H1 (cell line): ENCODE results near the gene FBXW5. TPM values are rescaled to one million over a fixed set of nuclear protein-coding genes. Genes with fewer than 3 reads are reported as not detected.

ENCODE experiments used
- CTCF ChIA-PET: fragments of 300-600 bp; sonication (Branson Sonifier 250); formaldehyde crosslinking; loops from one replicate; lab custom pipeline; 2021; ENCODE audit not compliant: partially characterized antibody; lab: Charles Lee
- POLR2A ChIA-PET: fragments of 300-600 bp; sonication (Branson Sonifier 250); formaldehyde crosslinking; loops from one replicate; lab custom pipeline; 2021; ENCODE audit warnings: inconsistent platforms; ENCODE audit not compliant: partially characterized antibody; lab: Charles Lee
- DNase-seq, 2 experiments: peaks; one replicate each; pipeline versions ENCODE4 v3.0.0 to v3.0.0-alpha.2; 2010 to 2022; ENCODE audit warnings: low spot score in 2 of 2, low read depth in 1 of 2, mixed read lengths in 1 of 2
- FAIRE-seq: peaks from 2 replicates; lab custom pipeline; 2011; peaks lifted over from hg19 to GRCh38; lab: Jason Lieb, UNC
- H2AFZ ChIP-seq: 2 replicates; pipeline ENCODE4 v1.8.1; 2012; ENCODE audit warnings: low read length, inconsistent platforms
- H2AK5ac ChIP-seq: 2 replicates; pipeline ENCODE4 v1.6.1; 2013; ENCODE audit warnings: low read depth, low read length
- H2BK120ac ChIP-seq: replicated peaks from 2 replicates; pipeline ENCODE3; 2013; ENCODE audit warnings: low read depth, low read length, inconsistent platforms
- H2BK12ac ChIP-seq: 2 replicates; pipeline ENCODE4 v1.6.1; 2013; ENCODE audit warnings: low read depth, low read length
- H2BK15ac ChIP-seq: 2 replicates; pipeline ENCODE4 v1.6.1; 2013; ENCODE audit warnings: low read length
- H2BK20ac ChIP-seq: 2 replicates; pipeline ENCODE4 v1.6.1; 2013; ENCODE audit warnings: low read length
- H2BK5ac ChIP-seq: 2 replicates; pipeline ENCODE4 v1.6.1; 2013; ENCODE audit warnings: low read depth, low read length
- H3K14ac ChIP-seq: 2 replicates; pipeline ENCODE4 v1.6.1; 2013; ENCODE audit warnings: inconsistent platforms; ENCODE audit not compliant: insufficient read length
- H3K18ac ChIP-seq: 2 replicates; pipeline ENCODE4 v1.6.1; 2013; ENCODE audit warnings: low read length; ENCODE audit errors: extremely low read depth
- H3K23ac ChIP-seq: 2 replicates; pipeline ENCODE4 v1.6.1; 2013; ENCODE audit warnings: inconsistent platforms; ENCODE audit not compliant: insufficient read length
- H3K23me2 ChIP-seq: 2 replicates; pipeline ENCODE4 v1.6.1; 2013; ENCODE audit warnings: low read depth, low read length
- H3K27ac ChIP-seq: 2 replicates; pipeline ENCODE4 v1.6.1; 2011; ENCODE audit warnings: low read depth, low read length, inconsistent platforms
- H3K27me3 ChIP-seq, 4 experiments: replicated peaks in 1 of 4; 1 replicate in 1 of 4; 2 replicates in 3 of 4; pipeline versions ENCODE4 v1.6.1 to v1.8.1; 2011 to 2013; ENCODE audit warnings: low read length in 3 of 4, mild to moderate bottlenecking in 3 of 4, inconsistent platforms in 2 of 4, mixed read lengths in 2 of 4, moderate library complexity in 1 of 4; ENCODE audit not compliant: control insufficient read depth in 3 of 4, insufficient read depth in 3 of 4; ENCODE audit errors: extremely low read depth in 1 of 4
- H3K36me3 ChIP-seq, 4 experiments: 2 replicates each; pipeline versions ENCODE4 v1.6.1 to v1.8.1; 2011 to 2013; ENCODE audit warnings: mild to moderate bottlenecking in 4 of 4, low read length in 3 of 4, moderate library complexity in 2 of 4, control low read depth in 1 of 4, inconsistent platforms in 1 of 4; ENCODE audit not compliant: insufficient read depth in 4 of 4, control insufficient read depth in 2 of 4
- H3K4ac ChIP-seq: replicated peaks from 2 replicates; pipeline ENCODE3; 2013; ENCODE audit warnings: low read length, low read depth, mixed read lengths, inconsistent platforms; ENCODE audit not compliant: insufficient read length
- H3K4me1 ChIP-seq, 4 experiments: replicated peaks in 1 of 4; 1 replicate in 1 of 4; 2 replicates in 3 of 4; pipeline versions ENCODE4 v1.6.1 to v1.8.1; 2011 to 2013; ENCODE audit warnings: low read length in 3 of 4, inconsistent platforms in 2 of 4, mixed read lengths in 1 of 4; ENCODE audit not compliant: insufficient read depth in 4 of 4, control insufficient read depth in 3 of 4
- H3K4me2 ChIP-seq, 2 experiments: 2 replicates each; pipeline versions ENCODE4 v1.6.1 to v1.8.1; 2011 to 2013; ENCODE audit warnings: low read depth in 2 of 2, low read length in 2 of 2, control low read depth in 1 of 2, inconsistent platforms in 1 of 2, mild to moderate bottlenecking in 1 of 2; ENCODE audit not compliant: insufficient read depth in 1 of 2
- H3K4me3 ChIP-seq, 4 experiments: fragments of 200-600, 300-600 bp in 1 of 4; sonication (generic), shearing (Covaris generic), sonication (Bioruptor Twin) in 1 of 4; 2 replicates each; pipeline versions ENCODE4 v1.5.1 to v1.8.1; 2011 to 2016; ENCODE audit warnings: low read length in 4 of 4, low read depth in 3 of 4, control low read depth in 2 of 4, inconsistent platforms in 2 of 4, mild to moderate bottlenecking in 2 of 4, mixed read lengths in 1 of 4, moderate library complexity in 1 of 4; ENCODE audit not compliant: insufficient read depth in 2 of 4; ENCODE audit errors: extremely low read depth in 1 of 4
- H3K56ac ChIP-seq: replicated peaks from 2 replicates; pipeline ENCODE3; 2013; ENCODE audit warnings: low read depth, mild to moderate bottlenecking, mixed read lengths, low read length, inconsistent platforms; ENCODE audit not compliant: insufficient read length
- H3K79me1 ChIP-seq: 2 replicates; pipeline ENCODE4 v1.6.1; 2013; ENCODE audit warnings: low read depth, low read length, control low read depth
- H3K79me2 ChIP-seq, 2 experiments: 2 replicates each; pipeline versions ENCODE4 v1.6.1 to v1.8.1; 2012 to 2013; ENCODE audit warnings: low read length in 2 of 2, mild to moderate bottlenecking in 2 of 2, inconsistent platforms in 1 of 2; ENCODE audit not compliant: insufficient read depth in 2 of 2, control insufficient read depth in 1 of 2
- H3K9ac ChIP-seq, 4 experiments: replicated peaks in 1 of 4; 1 replicate in 1 of 4; 2 replicates in 3 of 4; pipeline versions ENCODE4 v1.6.1 to v1.8.1; 2011 to 2013; ENCODE audit warnings: low read depth in 3 of 4, low read length in 3 of 4, control low read depth in 2 of 4, mild to moderate bottlenecking in 2 of 4, moderate library complexity in 2 of 4, inconsistent platforms in 1 of 4; ENCODE audit errors: extremely low read depth in 1 of 4
- H3K9me3 ChIP-seq, 2 experiments: 2 replicates each; pipeline versions ENCODE4 v1.6.1 to v1.8.1; 2012 to 2013; ENCODE audit warnings: mild to moderate bottlenecking in 2 of 2, moderate library complexity in 2 of 2, control low read depth in 1 of 2, inconsistent platforms in 1 of 2, low read depth in 1 of 2, low read length in 1 of 2, mixed read lengths in 1 of 2; ENCODE audit not compliant: insufficient read depth in 2 of 2
- H4K20me1 ChIP-seq, 2 experiments: replicated peaks in 1 of 2; 2 replicates each; pipeline versions ENCODE3 to v1.8.1; 2011 to 2013; ENCODE audit warnings: inconsistent platforms in 2 of 2, low read length in 2 of 2, mild to moderate bottlenecking in 1 of 2; ENCODE audit not compliant: insufficient read depth in 2 of 2, control insufficient read depth in 1 of 2
- H4K5ac ChIP-seq: 2 replicates; pipeline ENCODE4 v1.6.1; 2013; ENCODE audit warnings: low read length, low read depth, mixed read lengths, inconsistent platforms; ENCODE audit not compliant: insufficient read length
- H4K8ac ChIP-seq: 2 replicates; pipeline ENCODE4 v1.8.0; 2013; ENCODE audit warnings: mild to moderate bottlenecking, moderate library complexity, low read length, inconsistent platforms; ENCODE audit not compliant: insufficient read depth; ENCODE audit errors: extremely low read depth
- H4K91ac ChIP-seq: replicated peaks from 2 replicates; pipeline ENCODE3; 2013; ENCODE audit warnings: low read length, mixed read lengths, inconsistent platforms; ENCODE audit not compliant: insufficient read length
- BCL11A ChIP-seq, 2 experiments: IDR thresholded peaks; one replicate each; pipeline ENCODE4 v1.6.1; 2011; ENCODE audit warnings: low read depth in 2 of 2, low read length in 2 of 2, mild to moderate bottlenecking in 2 of 2
- GABPA ChIP-seq: IDR thresholded peaks from 2 replicates; pipeline ENCODE4 v1.6.1; 2011; ENCODE audit warnings: mild to moderate bottlenecking, low read length, moderate library complexity, borderline replicate concordance; ENCODE audit not compliant: insufficient read depth
- HDAC2 ChIP-seq, 2 experiments: fragments of 300-600 bp in 1 of 2; sonication (generic) in 1 of 2; IDR thresholded peaks; 2 replicates each; pipeline ENCODE4 v1.6.1; 2011 to 2012; ENCODE audit warnings: low read depth in 2 of 2, low read length in 2 of 2, mild to moderate bottlenecking in 2 of 2, moderate library complexity in 2 of 2, borderline replicate concordance in 1 of 2, inconsistent platforms in 1 of 2
- NRF1 ChIP-seq: IDR thresholded peaks from 2 replicates; pipeline ENCODE4 v1.6.1; 2011; ENCODE audit warnings: mild to moderate bottlenecking, low read depth, low read length, improper control_type of control experiment
- RNF2 ChIP-seq: fragments of 200-900, 300-1000 bp; sonication (generic); IDR thresholded peaks from 2 replicates; pipeline ENCODE4 v1.7.1; 2016; ENCODE audit warnings: borderline replicate concordance, low read depth, mild to moderate bottlenecking, antibody characterized with exemption, low read length; ENCODE audit not compliant: poor library complexity, severe bottlenecking; ENCODE audit errors: missing control alignments
- TAF1 ChIP-seq: IDR thresholded peaks from 2 replicates; pipeline ENCODE4 v1.6.1; 2011; ENCODE audit warnings: mild to moderate bottlenecking, low read depth, low read length
- TBP ChIP-seq: IDR thresholded peaks from 2 replicates; pipeline ENCODE4 v1.6.1; 2011; ENCODE audit warnings: low read depth, low read length, improper control_type of control experiment
- TCF12 ChIP-seq: IDR thresholded peaks from 2 replicates; pipeline ENCODE4 v1.6.1; 2011; ENCODE audit warnings: low read depth, mild to moderate bottlenecking, low read length
- ZNF274 ChIP-seq: IDR thresholded peaks from 2 replicates; pipeline ENCODE4 v1.7.0; 2012; ENCODE audit warnings: low read length, borderline replicate concordance; ENCODE audit errors: extremely low read depth
- WGBS, 2 experiments: shearing (Covaris generic) in 1 of 2; methylation state at CpG; one replicate each; pipeline versions ENCODE4 v1.1.6 to v1.1.7; 2013 to 2015; ENCODE audit warnings: low lambda C conversion rate in 2 of 2, mixed read lengths in 2 of 2, inconsistent platforms in 1 of 2, low coverage in 1 of 2, missing lambda C conversion rate in 1 of 2; ENCODE audit not compliant: insufficient replicate concordance in 2 of 2, insufficient coverage in 1 of 2, insufficient read length in 1 of 2; ENCODE audit errors: extremely low coverage in 1 of 2, missing lambda C conversion rate in 1 of 2; 5-methylcytosine and 5-hydroxymethylcytosine counted together
- polyA plus RNA-seq, 7 experiments: library from polyadenylated mRNA; depleted of rRNA in 3 of 7; stranded (reverse) in 5 of 7; unstranded in 2 of 7; fragments of >200 nt in 5 of 7; fragments of 200-250 nt in 2 of 7; gene quantifications; 1 replicate in 5 of 7; 2 replicates in 1 of 7; 4 replicates in 1 of 7; pipeline versions ENCODE4 v1.2.1 to v1.2.3, GENCODE V29; 2011 to 2013; ENCODE audit warnings: missing spikeins in 2 of 7, mixed read lengths in 2 of 7
- total RNA-seq: library from RNA; stranded (reverse); fragmentation: NEBNext Ultra II Directional; extraction: Animal tissue kit (Norgen Biotek cat#: 25700); gene quantifications from 2 replicates; pipeline ENCODE4 v1.2.1, GENCODE V29; 2021
- TF ChIP-seq, protein P1 (sequence below): IDR thresholded peaks from 2 replicates; pipeline ENCODE4 v1.6.1; 2011; ENCODE audit warnings: low read depth, mild to moderate bottlenecking, low read length; ENCODE audit not compliant: insufficient read depth

Gene FBXW5
- total and polyA plus RNA-seq, 2 of the 8 experiments (the other 6 are each of a cell fraction or from before 2014, with no cell fraction given): 49.0 to 71.0 TPM

DNA sequence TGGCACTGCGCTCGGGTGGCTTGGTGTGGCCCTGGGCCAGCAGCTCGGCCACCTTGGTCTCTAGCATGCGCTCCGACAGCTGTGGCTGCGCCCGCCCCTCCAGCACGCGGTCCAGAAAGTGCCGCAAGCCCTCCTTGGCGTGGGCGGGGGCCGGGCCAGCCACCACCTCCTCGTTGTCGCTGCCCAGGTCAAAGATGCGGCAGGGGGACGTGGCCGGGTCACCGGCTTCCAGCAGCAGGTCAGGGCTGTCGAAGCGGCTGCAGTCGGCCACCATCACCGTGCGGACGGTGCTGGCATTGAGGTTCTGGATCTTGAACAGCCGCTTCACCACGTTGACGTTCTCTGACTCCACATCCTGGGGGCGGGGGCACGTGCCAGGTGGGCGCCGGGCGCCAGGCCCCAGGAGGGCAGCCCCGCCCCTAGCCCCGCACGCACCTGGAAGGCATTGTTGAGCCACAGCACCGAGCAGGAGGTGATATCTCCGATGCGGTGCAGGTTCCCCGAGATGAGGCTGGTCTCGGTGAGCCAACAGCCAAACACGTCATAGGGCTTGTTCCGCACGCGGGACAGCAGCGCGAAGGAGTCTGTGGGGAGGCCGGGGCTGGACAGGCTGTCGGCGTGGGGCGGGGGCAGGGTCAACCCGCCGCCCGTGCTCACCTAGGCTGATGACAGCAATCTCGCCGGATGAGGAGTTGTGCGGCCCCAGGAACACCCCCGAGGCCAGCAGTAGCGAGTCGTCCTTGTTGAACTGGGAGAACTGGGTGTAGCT, 2.2 kb downstream of the FBXW5 start:
- 93% methylated on average over 54 of the region's 60 CpGs; no CpG with 5 or more reads in 1 of the 2 experiments for WGBS, 2 experiments
- H4K8ac ChIP-seq: no peak overlapping the region; the same call in 1 of the 2 replicates
- no peak overlapping the region for H2AK5ac ChIP-seq
- ChIA-PET POLR2A (interaction anchor here (0.7 to 1.0 kb wide), 3 partner anchors 12 to 83 kb away, joined by 3 to 4 read pairs (median 3); no protein-coding TSS in a partner anchor), CTCF (interaction anchor here (1.2 to 2.1 kb wide), 2 partner anchors 46 to 126 kb away, joined by 3 to 5 read pairs; no protein-coding TSS in a partner anchor)
- DNase-seq: no peak
- no peak overlapping the region for H2AFZ ChIP-seq
- no peak overlapping the region for H3K14ac ChIP-seq
- H3K4me2 ChIP-seq: no peak overlapping the region; a peak in 1 of 4 replicates
- H2BK120ac ChIP-seq: no peak overlapping the region
- H2BK20ac ChIP-seq: no peak overlapping the region
- no peak overlapping the region for H4K91ac ChIP-seq
- no peak for FAIRE-seq
- H3K79me2 ChIP-seq: peaks cover 0 to 3% of the 10 kb centered on the region in 2 experiments; a peak in 1 of 4 replicates
- no peak overlapping the region for H2BK12ac ChIP-seq
- no peak overlapping the region for H4K5ac ChIP-seq
- H3K23ac ChIP-seq: no peak overlapping the region
- no peak overlapping the region for H3K56ac ChIP-seq
- H2BK5ac ChIP-seq: no peak overlapping the region
- no peaks in the 10 kb centered on the region; the same call in 1 of the 2 replicates for H3K79me1 ChIP-seq
- H3K4ac ChIP-seq: no peak overlapping the region
- H2BK15ac ChIP-seq: no peak overlapping the region
- no peaks in the 10 kb centered on the region for H3K27me3 ChIP-seq
- H4K20me1 ChIP-seq: peaks cover 7 to 32% of the 10 kb centered on the region in 2 experiments
- H3K4me1 ChIP-seq: peaks cover 0 to 11% (median 7%) of the 10 kb centered on the region in 4 experiments; a peak in 5 of 7 replicates
- H3K27ac ChIP-seq: no peak overlapping the region
- H3K9me3 ChIP-seq: no peaks in the 10 kb centered on the region
- no peak overlapping the region for H3K9ac ChIP-seq
- H3K18ac ChIP-seq: no peak overlapping the region
- H3K23me2 ChIP-seq: peaks cover 5% of the 10 kb centered on the region; the same call in 1 of the 2 replicates
- H3K36me3 ChIP-seq: peaks cover 12 to 34% (median 16%) of the 10 kb centered on the region in 4 experiments; a peak in 7 of 8 replicates
- no peak overlapping the region for H3K4me3 ChIP-seq
- TF ChIP-seq, protein P1, sequence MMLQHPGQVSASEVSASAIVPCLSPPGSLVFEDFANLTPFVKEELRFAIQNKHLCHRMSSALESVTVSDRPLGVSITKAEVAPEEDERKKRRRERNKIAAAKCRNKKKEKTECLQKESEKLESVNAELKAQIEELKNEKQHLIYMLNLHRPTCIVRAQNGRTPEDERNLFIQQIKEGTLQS: no peak
- TF ChIP-seq TBP (no peak), ZNF274 (no peak), NRF1 (no peak), HDAC2 (IDR thresholded peaks at IDR 0.05; ENCODE audit: borderline replicate concordance in 1 of 2, low read depth in 2 of 2, low read length in 2 of 2) (no peak), GABPA (no peak), BCL11A (IDR thresholded peaks at IDR 0.05; ENCODE audit: low read depth in 2 of 2, low read length in 2 of 2) (no peak), TCF12 (no peak), RNF2 (no peak), TAF1 (no peak)
